GM23338 (cell line): ENCODE results near the gene LRMDA. TPM values are rescaled to one million over a fixed set of nuclear protein-coding genes. Genes with fewer than 3 reads are reported as not detected.
A peak's percentile ranks its signal among the peaks of the same experiment; 100 is the strongest.

Experiments used
- ATAC-seq: fragments of 200-7000 bp; cut with Tn5 transposase; 3 replicates; pipeline ENCODE4 v1.9.1; 2020
- DNase-seq: peaks from one replicate; pipeline ENCODE4 v3.0.0-alpha.2; 2015; ENCODE audit warnings: low spot score
- H2AFZ ChIP-seq: fragments of 200-600 bp; sonication (generic); 2 replicates; pipeline ENCODE4 v1.8.0; 2016; ENCODE audit warnings: antibody characterized with exemption, mild to moderate bottlenecking, moderate library complexity
- H3F3A ChIP-seq: fragments of 200-600 bp; sonication (generic); replicated peaks from 2 replicates; pipeline ENCODE4 v1.8.0; 2017; ENCODE audit warnings: antibody characterized with exemption, mixed run types, low read depth
- H3K27ac ChIP-seq: fragments of 200-600 bp; sonication (generic); 2 replicates; pipeline ENCODE4 v1.6.1; 2016; ENCODE audit warnings: low read depth
- H3K27me3 ChIP-seq: fragments of 200-600 bp; sonication (generic); 2 replicates; pipeline ENCODE4 v1.8.0; 2016; ENCODE audit warnings: mild to moderate bottlenecking, mixed run types, moderate library complexity; ENCODE audit not compliant: insufficient read depth
- H3K36me3 ChIP-seq: fragments of 200-600 bp; sonication (generic); 2 replicates; pipeline ENCODE4 v1.8.0; 2016; ENCODE audit warnings: mild to moderate bottlenecking; ENCODE audit not compliant: insufficient read depth
- H3K4me1 ChIP-seq: fragments of 200-600 bp; sonication (generic); 2 replicates; pipeline ENCODE4 v1.8.0; 2016; ENCODE audit warnings: mild to moderate bottlenecking, moderate library complexity; ENCODE audit not compliant: insufficient read depth
- H3K4me2 ChIP-seq: fragments of 200-600 bp; sonication (generic); 2 replicates; pipeline ENCODE4 v1.7.1; 2017; ENCODE audit warnings: mixed run types
- H3K4me3 ChIP-seq: fragments of 200-600 bp; sonication (generic); 2 replicates; pipeline ENCODE4 v1.6.1; 2016; ENCODE audit warnings: mixed run types
- H3K79me2 ChIP-seq: fragments of 200-600 bp; sonication (generic); replicated peaks from 2 replicates; pipeline ENCODE4 v1.8.0; 2017; ENCODE audit warnings: mild to moderate bottlenecking; ENCODE audit not compliant: insufficient read depth
- H3K9me2 ChIP-seq: fragments of 200-600 bp; sonication (generic); 2 replicates; pipeline ENCODE4 v1.8.0; 2017; ENCODE audit not compliant: insufficient read depth
- H4K20me1 ChIP-seq: fragments of 200-600 bp; sonication (generic); replicated peaks from 2 replicates; pipeline ENCODE4 v1.8.0; 2017; ENCODE audit warnings: mild to moderate bottlenecking; ENCODE audit not compliant: insufficient read depth
- H3K27ac Mint-ChIP-seq: 2 replicates; pipeline ENCODE4 v1.8.0; 2020; ENCODE audit warnings: inconsistent platforms, mild to moderate bottlenecking, moderate library complexity, mixed read lengths
- H3K27me3 Mint-ChIP-seq: 3 replicates; pipeline ENCODE4 v1.8.0; 2022; ENCODE audit warnings: low read depth, mild to moderate bottlenecking, moderate library complexity, mixed read lengths, inconsistent platforms; ENCODE audit not compliant: insufficient read depth, poor library complexity
- H3K36me3 Mint-ChIP-seq: 3 replicates; pipeline ENCODE4 v1.8.0; 2021; ENCODE audit warnings: low read depth, mild to moderate bottlenecking, inconsistent platforms, moderate library complexity, mixed read lengths
- H3K4me1 Mint-ChIP-seq: 3 replicates; pipeline ENCODE4 v1.8.0; 2020; ENCODE audit warnings: mild to moderate bottlenecking, inconsistent platforms, mixed read lengths
- H3K4me3 Mint-ChIP-seq: 3 replicates; pipeline ENCODE4 v1.8.0; 2021; ENCODE audit warnings: moderate library complexity, mild to moderate bottlenecking, inconsistent platforms, mixed read lengths
- H3K9me3 Mint-ChIP-seq: 3 replicates; pipeline ENCODE4 v1.8.0; 2020; ENCODE audit warnings: moderate library complexity, mild to moderate bottlenecking, inconsistent platforms, mixed read lengths
- CREB1 ChIP-seq: fragments of 250-450 bp; sonication (Bioruptor Pico); IDR thresholded peaks from 2 replicates; pipeline ENCODE4 v1.5.0; 2020; ENCODE audit warnings: low read depth, mild to moderate bottlenecking, moderate library complexity
- CTCF ChIP-seq, 2 experiments: fragments of 200-600 bp in 1 of 2; sonication (generic) in 1 of 2; conservative IDR thresholded peaks; 2 replicates each; pipeline versions ENCODE4 v1.5.1 to v1.6.1; 2016 to 2017; ENCODE audit warnings: antibody characterized with exemption in 2 of 2, low read depth in 2 of 2, mild to moderate bottlenecking in 2 of 2, moderate library complexity in 1 of 2
- ETS1 ChIP-seq: IDR thresholded peaks from 2 replicates; pipeline ENCODE4 v1.6.1; 2016; ENCODE audit warnings: antibody characterized with exemption
- EZH2 ChIP-seq: fragments of 200-600 bp; sonication (generic); IDR thresholded peaks from one replicate; pipeline ENCODE4 v1.8.0; 2017; ENCODE audit warnings: antibody characterized with exemption, mild to moderate bottlenecking, low read depth; ENCODE audit not compliant: unreplicated experiment
- EZH2phosphoT487 ChIP-seq: fragments of 200-600 bp; sonication (generic); IDR thresholded peaks from one replicate; pipeline ENCODE4 v1.8.1; 2018; ENCODE audit warnings: antibody characterized with exemption; ENCODE audit not compliant: unreplicated experiment
- JUNB ChIP-seq: IDR thresholded peaks from one replicate; pipeline ENCODE4 v1.6.1; 2016; ENCODE audit warnings: antibody characterized with exemption; ENCODE audit not compliant: unreplicated experiment
- NANOG ChIP-seq: IDR thresholded peaks from 2 replicates; pipeline ENCODE4 v1.6.1; 2016; ENCODE audit warnings: antibody characterized with exemption, borderline replicate concordance
- POLR2AphosphoS5 ChIP-seq: IDR thresholded peaks from 2 replicates; pipeline ENCODE4 v1.6.1; 2016; ENCODE audit warnings: antibody characterized with exemption, low read depth
- REST ChIP-seq: IDR thresholded peaks from one replicate; pipeline ENCODE4 v1.6.1; 2018; ENCODE audit warnings: antibody characterized with exemption; ENCODE audit not compliant: unreplicated experiment
- STAT1 ChIP-seq: IDR thresholded peaks from one replicate; pipeline ENCODE4 v1.6.1; 2016; ENCODE audit warnings: antibody characterized with exemption; ENCODE audit not compliant: unreplicated experiment
- ZNF114 ChIP-seq: fragments of 250-450 bp; sonication (Bioruptor Pico); IDR thresholded peaks from 2 replicates; pipeline ENCODE4 v1.5.0; 2020; ENCODE audit warnings: mild to moderate bottlenecking, moderate library complexity
- ZNF331 ChIP-seq: fragments of 250-450 bp; sonication (Bioruptor Pico); IDR thresholded peaks from 2 replicates; pipeline ENCODE4 v1.5.0; 2020; ENCODE audit warnings: low read depth, mild to moderate bottlenecking, moderate library complexity
- ZNF462 ChIP-seq: fragments of 250-450 bp; sonication (Bioruptor Pico); IDR thresholded peaks from 2 replicates; pipeline ENCODE4 v1.5.0; 2020; ENCODE audit warnings: mild to moderate bottlenecking, moderate library complexity
- polyA plus RNA-seq: library from polyadenylated mRNA; unstranded; fragments of >200 nt; fragmentation: Nextera tagmentation; extraction: Ambion mirVana; gene quantifications from 2 replicates; pipeline ENCODE4 v1.2.1, GENCODE V29; 2016
- total RNA-seq: library from RNA; depleted of rRNA; stranded (reverse); fragments of >200 nt; shearing (Covaris generic); gene quantifications from 2 replicates; pipeline ENCODE4 v1.2.3, GENCODE V29; 2014

LRMDA gene
- total and polyA plus RNA-seq, 2 experiments from 2014 or later: 0.90 to 1.8 TPM

- Histone ChIP-seq H3K4me2 (no peak overlapping the region), H3K27me3 (no peaks in the 10 kb centered on the region), H3K4me1 (no peaks in the 10 kb centered on the region), H3K36me3 (no peaks in the 10 kb centered on the region), H3K9me2 (peaks cover 8% of the 10 kb centered on the region; the same call in 1 of the 2 replicates), H3K27ac (no peak overlapping the region), H3F3A (no peaks in the 10 kb centered on the region), H2AFZ (no peak overlapping the region), H4K20me1 (no peaks in the 10 kb centered on the region), H3K4me3 (no peak overlapping the region), H3K79me2 (no peaks in the 10 kb centered on the region)
- Mint-ChIP-seq H3K9me3 (no peaks in the 10 kb centered on the region), H3K36me3 (no peaks in the 10 kb centered on the region), H3K4me1 (peaks cover 7% of the 10 kb centered on the region; the same call in 1 of the 3 replicates), H3K4me3 (no peak overlapping the region), H3K27ac (0 out of 2 replicates have a peak overlapping the region, but pooled peaks have one; percentile 2), H3K27me3 (no peaks in the 10 kb centered on the region)
- TF ChIP-seq ETS1 (no peak), ZNF114 (no peak), EZH2 (no peak), REST (no peak), ZNF331 (CRISPR knock-in tag) (no peak), EZH2phosphoT487 (no peak), ZNF462 (CRISPR knock-in tag) (no peak), CREB1 (CRISPR knock-in tag) (no peak), JUNB (no peak), CTCF (conservative IDR thresholded peaks at IDR 0.05; ENCODE audit: low read depth in 2 of 2) (no peak), STAT1 (no peak), POLR2AphosphoS5 (no peak), NANOG (no peak)
- ATAC-seq (no peak), DNase-seq (peak; percentile 59)
Measured at GRCh38 chr10:75978213-75978612, 546.8 kb downstream of the LRMDA start.
